Mesothelial cell of epicardium (in vitro differentiated cells): ENCODE measurements around the gene LRFN5. TPM values are rescaled to one million over a fixed set of nuclear protein-coding genes. Genes with fewer than 3 reads are reported as not detected.

ENCODE experiments used
- DNase-seq, 2 experiments: peaks; one replicate each; pipeline ENCODE4 v3.0.0; 2021; ENCODE audit warnings: low spot score in 2 of 2; ENCODE audit not compliant: unreplicated experiment in 2 of 2
- H3K27ac Mint-ChIP-seq: 2 replicates; pipeline ENCODE4 v1.8.0; 2021; ENCODE audit warnings: mixed read lengths
- H3K27me3 Mint-ChIP-seq: 2 replicates; pipeline ENCODE4 v1.8.0; 2021; ENCODE audit warnings: low read depth, mixed read lengths
- H3K36me3 Mint-ChIP-seq: 2 replicates; pipeline ENCODE4 v1.8.0; 2021; ENCODE audit warnings: mixed read lengths
- H3K4me1 Mint-ChIP-seq: 2 replicates; pipeline ENCODE4 v1.8.0; 2021; ENCODE audit warnings: mixed read lengths
- H3K4me3 Mint-ChIP-seq: 2 replicates; pipeline ENCODE4 v1.8.0; 2021; ENCODE audit warnings: mild to moderate bottlenecking, moderate library complexity, mixed read lengths
- H3K9me3 Mint-ChIP-seq: 2 replicates; pipeline ENCODE4 v1.8.0; 2021; ENCODE audit warnings: mixed read lengths
- total RNA-seq: library from RNA; stranded (reverse); gene quantifications from 3 replicates; pipeline ENCODE4 v1.2.1, GENCODE V29; 2021
- TF ChIP-seq, protein P1 (sequence below): fragments of 200-600 bp; sonication (generic); IDR thresholded peaks from one replicate; pipeline ENCODE4 v1.5.0; 2021; ENCODE audit warnings: antibody characterized with exemption; ENCODE audit not compliant: unreplicated experiment

LRFN5 gene
- total RNA-seq, 1 donor from 2014 or later = 23.1 TPM

DNA sequence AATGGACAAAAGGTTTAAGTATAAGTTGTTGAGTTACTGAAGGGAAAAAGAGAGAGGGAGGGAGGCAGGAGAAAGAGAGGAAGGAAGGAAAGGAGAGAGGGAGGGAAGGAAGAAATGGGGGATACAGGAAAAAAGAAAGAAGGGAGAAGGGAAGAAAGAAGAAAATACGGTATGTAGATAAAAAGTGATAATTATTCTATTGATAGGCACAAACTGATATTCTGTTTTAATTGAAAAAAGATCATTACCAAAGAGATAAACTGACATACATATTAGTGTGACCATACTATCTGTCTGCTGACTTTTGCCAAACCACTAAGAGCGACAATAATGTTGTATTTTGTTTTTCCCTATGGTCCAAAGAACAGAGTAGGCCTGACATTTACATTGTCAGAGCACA, 154.5 kb downstream of the LRFN5 start:
- TF ChIP-seq, protein P1, sequence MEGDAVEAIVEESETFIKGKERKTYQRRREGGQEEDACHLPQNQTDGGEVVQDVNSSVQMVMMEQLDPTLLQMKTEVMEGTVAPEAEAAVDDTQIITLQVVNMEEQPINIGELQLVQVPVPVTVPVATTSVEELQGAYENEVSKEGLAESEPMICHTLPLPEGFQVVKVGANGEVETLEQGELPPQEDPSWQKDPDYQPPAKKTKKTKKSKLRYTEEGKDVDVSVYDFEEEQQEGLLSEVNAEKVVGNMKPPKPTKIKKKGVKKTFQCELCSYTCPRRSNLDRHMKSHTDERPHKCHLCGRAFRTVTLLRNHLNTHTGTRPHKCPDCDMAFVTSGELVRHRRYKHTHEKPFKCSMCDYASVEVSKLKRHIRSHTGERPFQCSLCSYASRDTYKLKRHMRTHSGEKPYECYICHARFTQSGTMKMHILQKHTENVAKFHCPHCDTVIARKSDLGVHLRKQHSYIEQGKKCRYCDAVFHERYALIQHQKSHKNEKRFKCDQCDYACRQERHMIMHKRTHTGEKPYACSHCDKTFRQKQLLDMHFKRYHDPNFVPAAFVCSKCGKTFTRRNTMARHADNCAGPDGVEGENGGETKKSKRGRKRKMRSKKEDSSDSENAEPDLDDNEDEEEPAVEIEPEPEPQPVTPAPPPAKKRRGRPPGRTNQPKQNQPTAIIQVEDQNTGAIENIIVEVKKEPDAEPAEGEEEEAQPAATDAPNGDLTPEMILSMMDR = no peak
- no peak overlapping the region for H3K4me3 Mint-ChIP-seq
- H3K27ac Mint-ChIP-seq = no peak overlapping the region
- peaks cover 3% of the 10 kb centered on the region for H3K36me3 Mint-ChIP-seq
- DNase-seq = no peak
- no peaks in the 10 kb centered on the region for H3K4me1 Mint-ChIP-seq
- H3K27me3 Mint-ChIP-seq = no peaks in the 10 kb centered on the region
- peaks cover 13% of the 10 kb centered on the region for H3K9me3 Mint-ChIP-seq

DNA sequence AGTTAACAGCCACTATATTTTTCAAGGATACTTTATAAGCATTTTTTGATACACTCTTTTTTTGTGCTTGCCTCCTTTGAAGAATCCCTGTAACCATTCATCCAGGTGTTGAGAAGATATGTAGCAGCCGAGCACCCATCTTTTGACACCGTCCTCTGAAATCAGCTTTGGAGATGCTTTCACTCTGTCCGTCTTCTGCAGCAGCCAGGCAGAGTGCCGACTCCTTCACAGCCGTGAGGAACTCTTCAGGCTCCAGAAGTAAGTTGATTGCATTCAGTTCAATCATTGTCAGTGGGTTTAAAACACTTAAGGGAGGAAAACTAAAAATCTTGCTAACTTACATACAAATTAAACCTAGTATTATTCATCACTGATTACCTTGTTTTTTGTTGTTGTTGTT, 160.1 kb downstream of the LRFN5 start:
- Mint-ChIP-seq H3K9me3 (peaks cover 7% of the 10 kb centered on the region), H3K4me1 (no peaks in the 10 kb centered on the region), H3K4me3 (no peak overlapping the region), H3K36me3 (peaks cover 5% of the 10 kb centered on the region), H3K27ac (no peak overlapping the region), H3K27me3 (no peaks in the 10 kb centered on the region)
- DNase-seq = no peak
- TF ChIP-seq, protein P1 = no peak

GRCh38 chr14:41773536-41774279, 167.0 kb downstream of the LRFN5 start:
- no peaks in the 10 kb centered on the region for H3K27me3 Mint-ChIP-seq
- H3K4me1 Mint-ChIP-seq = no peaks in the 10 kb centered on the region
- H3K4me3 Mint-ChIP-seq = no peak overlapping the region
- no peak overlapping the region for H3K27ac Mint-ChIP-seq
- peaks cover 7% of the 10 kb centered on the region for H3K36me3 Mint-ChIP-seq
- H3K9me3 Mint-ChIP-seq = peaks cover 13% of the 10 kb centered on the region
- TF ChIP-seq, protein P1 = no peak
- DNase-seq = no peak

GRCh38 chr14:41782511-41782910, 175.8 kb downstream of the LRFN5 start:
- no peaks in the 10 kb centered on the region for H3K36me3 Mint-ChIP-seq
- TF ChIP-seq, protein P1 = no peak

DNA sequence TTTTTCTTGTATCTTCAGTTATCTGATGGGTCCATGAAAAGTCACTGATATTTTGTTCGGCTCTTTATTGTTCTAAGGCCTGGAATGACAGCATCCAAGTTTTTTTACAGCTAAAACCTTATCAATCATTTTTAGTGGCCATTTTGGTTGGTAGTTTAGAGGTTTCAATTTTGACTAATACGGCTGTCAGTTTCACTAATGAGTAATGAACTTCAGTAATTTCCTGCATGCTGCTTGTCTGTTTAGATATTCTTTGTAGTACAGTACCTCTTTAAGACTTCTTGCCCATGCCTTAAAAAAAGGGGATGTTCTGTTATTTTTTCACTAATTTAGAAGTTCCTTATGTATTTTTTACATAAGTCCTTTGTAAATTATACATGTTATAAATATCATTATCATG, 176.7 kb downstream of the LRFN5 start:
- TF ChIP-seq, protein P1 = no peak
- H3K27me3 Mint-ChIP-seq = no peaks in the 10 kb centered on the region
- no peak overlapping the region for H3K4me3 Mint-ChIP-seq
- H3K27ac Mint-ChIP-seq = no peak overlapping the region
- no peak for DNase-seq
- no peaks in the 10 kb centered on the region for H3K4me1 Mint-ChIP-seq
- no peaks in the 10 kb centered on the region for H3K9me3 Mint-ChIP-seq
- no peaks in the 10 kb centered on the region for H3K36me3 Mint-ChIP-seq

More at GRCh38 chr14:41782511-41782910, 175.8 kb downstream of the LRFN5 start:
- Mint-ChIP-seq H3K4me1 (no peaks in the 10 kb centered on the region), H3K4me3 (no peak overlapping the region), H3K9me3 (no peaks in the 10 kb centered on the region), H3K27me3 (no peaks in the 10 kb centered on the region), H3K27ac (no peak overlapping the region)
- no peak for DNase-seq
